ENCODE measurements around the gene HIGD1C. TPM values are rescaled to one million over a fixed set of nuclear protein-coding genes. Genes with fewer than 3 reads are reported as not detected.
"Not testable (repeated sequence)": the region's sequence is repeated elsewhere in the genome, so short reads cannot be mapped to it uniquely, and the experiment has no call there.

HIGD1C gene
- total RNA-seq, result not detected in 2 replicates
- long read RNA-seq, result 0 reads

DNA sequence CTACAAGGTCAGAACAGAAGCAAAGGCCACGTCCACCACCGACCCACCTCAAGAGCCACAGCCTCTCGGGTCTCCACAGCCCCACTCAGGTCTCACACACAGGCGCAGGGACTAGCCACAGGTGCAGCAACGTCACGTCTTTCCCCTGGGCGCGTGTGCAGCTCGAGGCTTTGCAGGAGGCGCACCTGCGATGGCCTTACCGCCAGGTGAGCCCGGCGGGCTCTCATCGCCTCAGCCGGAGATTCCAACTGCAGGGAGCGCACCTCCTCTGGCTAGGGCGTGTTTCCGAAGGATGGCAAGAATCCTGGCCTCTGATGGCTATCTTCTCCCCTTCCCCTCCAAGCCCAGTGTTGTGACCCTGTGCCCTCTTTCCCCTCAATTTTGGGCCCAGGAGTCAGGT lies at the start of gene HIGD1C:
Gene HIGD1C (plus strand): TSS at position 35 of the 400 bp plus-strand sequence. CDS start 1,455 bp downstream, outside the sequence.
- Mint-ChIP-seq H3K27me3 (ENCODE audit: unreplicated experiment) (peaks cover 3% of the 10 kb centered on the region), H3K9me3 (ENCODE audit: unreplicated experiment) (no peaks in the 10 kb centered on the region), H3K4me3 (ENCODE audit: unreplicated experiment) (no peak within 1 kb of the TSS), H3K4me1 (ENCODE audit: unreplicated experiment) (peaks cover 7% of the 10 kb centered on the region), H3K27ac (ENCODE audit: unreplicated experiment) (no peak within 1 kb of the TSS), H3K36me3 (ENCODE audit: unreplicated experiment) (no peaks in the 10 kb centered on the region)
- DNase-seq (ENCODE audit: extremely low spot score, unreplicated experiment), result no peak
- TF ChIP-seq, protein P1, sequence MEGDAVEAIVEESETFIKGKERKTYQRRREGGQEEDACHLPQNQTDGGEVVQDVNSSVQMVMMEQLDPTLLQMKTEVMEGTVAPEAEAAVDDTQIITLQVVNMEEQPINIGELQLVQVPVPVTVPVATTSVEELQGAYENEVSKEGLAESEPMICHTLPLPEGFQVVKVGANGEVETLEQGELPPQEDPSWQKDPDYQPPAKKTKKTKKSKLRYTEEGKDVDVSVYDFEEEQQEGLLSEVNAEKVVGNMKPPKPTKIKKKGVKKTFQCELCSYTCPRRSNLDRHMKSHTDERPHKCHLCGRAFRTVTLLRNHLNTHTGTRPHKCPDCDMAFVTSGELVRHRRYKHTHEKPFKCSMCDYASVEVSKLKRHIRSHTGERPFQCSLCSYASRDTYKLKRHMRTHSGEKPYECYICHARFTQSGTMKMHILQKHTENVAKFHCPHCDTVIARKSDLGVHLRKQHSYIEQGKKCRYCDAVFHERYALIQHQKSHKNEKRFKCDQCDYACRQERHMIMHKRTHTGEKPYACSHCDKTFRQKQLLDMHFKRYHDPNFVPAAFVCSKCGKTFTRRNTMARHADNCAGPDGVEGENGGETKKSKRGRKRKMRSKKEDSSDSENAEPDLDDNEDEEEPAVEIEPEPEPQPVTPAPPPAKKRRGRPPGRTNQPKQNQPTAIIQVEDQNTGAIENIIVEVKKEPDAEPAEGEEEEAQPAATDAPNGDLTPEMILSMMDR (IDR thresholded peaks at IDR 0.05), result no peak

GRCh38 chr12:50908479-50908878 lies 43.9 kb upstream of the HIGD1C start:
- not testable (repeated sequence) for H3K4me3 Mint-ChIP-seq (ENCODE audit: unreplicated experiment)

DNA sequence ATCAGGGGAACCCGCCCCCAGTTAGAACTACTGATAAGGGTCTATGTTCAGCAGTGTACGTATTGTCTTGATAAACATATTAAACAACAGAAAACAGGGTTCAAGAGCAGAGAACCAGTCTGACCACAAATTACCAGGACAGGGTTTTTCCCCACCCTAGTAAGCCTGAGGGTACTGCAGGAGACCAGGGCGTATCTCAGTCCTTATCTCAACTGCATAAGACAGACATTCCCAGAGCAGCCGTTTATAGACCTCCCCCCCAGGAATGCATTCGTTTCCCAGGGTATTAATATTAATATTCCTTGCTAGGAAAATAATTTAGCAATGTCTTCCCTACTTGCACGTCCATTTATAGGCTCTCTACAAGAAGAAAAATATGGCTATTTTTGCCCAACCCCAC lies 40.0 kb upstream of the HIGD1C start:
- not testable (repeated sequence) for H3K36me3 Mint-ChIP-seq (ENCODE audit: unreplicated experiment); H3K4me3 Mint-ChIP-seq (ENCODE audit: unreplicated experiment); H3K4me1 Mint-ChIP-seq (ENCODE audit: unreplicated experiment); H3K27ac Mint-ChIP-seq (ENCODE audit: unreplicated experiment); DNase-seq (ENCODE audit: extremely low spot score, unreplicated experiment); H3K27me3 Mint-ChIP-seq (ENCODE audit: unreplicated experiment)
- peaks cover 33% of the 10 kb centered on the region for H3K9me3 Mint-ChIP-seq (ENCODE audit: unreplicated experiment)

More at GRCh38 chr12:50908479-50908878, 43.9 kb upstream of the HIGD1C start:
- H3K27me3 Mint-ChIP-seq (ENCODE audit: unreplicated experiment); H3K27ac Mint-ChIP-seq (ENCODE audit: unreplicated experiment); H3K4me1 Mint-ChIP-seq (ENCODE audit: unreplicated experiment); DNase-seq (ENCODE audit: extremely low spot score, unreplicated experiment); H3K36me3 Mint-ChIP-seq (ENCODE audit: unreplicated experiment): not testable (repeated sequence)
- peaks cover 15% of the 10 kb centered on the region for H3K9me3 Mint-ChIP-seq (ENCODE audit: unreplicated experiment)

- Mint-ChIP-seq H3K9me3 (ENCODE audit: unreplicated experiment) (peaks cover 35% of the 10 kb centered on the region), H3K27ac (ENCODE audit: unreplicated experiment) (no peak overlapping the region), H3K36me3 (ENCODE audit: unreplicated experiment) (peaks cover 2% of the 10 kb centered on the region), H3K4me1 (ENCODE audit: unreplicated experiment) (no peaks in the 10 kb centered on the region), H3K4me3 (ENCODE audit: unreplicated experiment) (no peak overlapping the region), H3K27me3 (ENCODE audit: unreplicated experiment) (peaks cover 8% of the 10 kb centered on the region)
- no peak for DNase-seq (ENCODE audit: extremely low spot score, unreplicated experiment)
- TF ChIP-seq, protein P1 (IDR thresholded peaks at IDR 0.05), result no peak
Measured at GRCh38 chr12:50913224-50913623, 39.1 kb upstream of the HIGD1C start.

DNA sequence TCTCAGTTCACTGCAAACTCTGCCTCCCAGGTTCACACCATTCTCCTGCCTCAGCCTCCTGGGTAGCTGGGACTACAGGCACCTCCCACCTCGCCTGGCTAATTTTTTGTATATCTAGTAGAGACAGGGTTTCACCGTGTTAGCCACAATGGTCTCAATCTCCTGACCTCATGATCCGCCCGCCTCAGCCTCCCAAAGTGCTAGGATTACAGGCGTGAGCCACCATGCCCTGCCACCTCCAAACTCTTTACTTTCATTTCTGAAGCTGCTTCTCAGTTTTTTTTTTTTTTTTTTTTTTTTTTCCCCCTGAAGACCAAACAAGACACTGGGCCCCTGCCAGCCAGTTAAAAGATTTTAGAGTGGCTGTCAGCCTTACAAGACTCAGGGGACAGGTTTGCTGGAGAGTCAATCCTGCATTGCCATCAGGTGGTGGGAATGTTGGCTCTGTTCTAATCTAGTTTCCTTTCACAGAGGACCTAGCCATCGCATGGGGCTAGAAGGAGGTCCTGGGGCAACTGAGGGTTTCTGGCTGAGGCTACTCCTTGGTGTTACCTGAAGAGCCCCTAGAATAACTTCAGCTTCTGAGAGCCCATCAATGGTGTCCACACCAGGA lies 37.4 kb upstream of the HIGD1C start:
- H3K27ac Mint-ChIP-seq (ENCODE audit: unreplicated experiment), result no peak overlapping the region
- H3K9me3 Mint-ChIP-seq (ENCODE audit: unreplicated experiment), result peaks cover 37% of the 10 kb centered on the region
- peaks cover 4% of the 10 kb centered on the region for H3K27me3 Mint-ChIP-seq (ENCODE audit: unreplicated experiment)
- no peak overlapping the region for H3K4me3 Mint-ChIP-seq (ENCODE audit: unreplicated experiment)
- peaks cover 2% of the 10 kb centered on the region for H3K36me3 Mint-ChIP-seq (ENCODE audit: unreplicated experiment)
- TF ChIP-seq, protein P1 (IDR thresholded peaks at IDR 0.05), result no peak
- H3K4me1 Mint-ChIP-seq (ENCODE audit: unreplicated experiment), result no peaks in the 10 kb centered on the region
- DNase-seq (ENCODE audit: extremely low spot score, unreplicated experiment), result no peak

DNA sequence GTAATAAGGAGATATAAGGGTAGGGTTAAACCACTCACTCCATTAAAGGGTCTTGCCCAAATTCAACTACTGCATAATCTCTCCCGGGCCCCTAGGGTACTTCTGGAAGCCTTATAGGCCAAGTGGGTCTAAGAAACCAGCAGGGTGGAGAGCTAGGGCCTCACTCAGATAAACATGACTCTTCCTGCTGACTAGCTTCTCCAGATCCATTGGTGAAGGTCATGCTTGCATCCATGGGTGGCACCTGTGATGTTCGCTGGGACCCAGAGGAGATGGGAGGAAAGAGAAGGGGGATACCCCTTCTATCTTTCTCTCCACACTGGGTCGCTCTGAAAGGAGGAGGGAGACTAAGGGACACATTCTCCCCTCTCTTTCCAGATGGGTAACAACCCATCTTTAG lies 36.1 kb upstream of the HIGD1C start:
- Mint-ChIP-seq H3K4me3 (ENCODE audit: unreplicated experiment) (no peak overlapping the region), H3K9me3 (ENCODE audit: unreplicated experiment) (peaks cover 33% of the 10 kb centered on the region), H3K36me3 (ENCODE audit: unreplicated experiment) (peaks cover 2% of the 10 kb centered on the region)

More for the DNA sequence above, 36.1 kb upstream of the HIGD1C start:
- no peak overlapping the region for H3K27ac Mint-ChIP-seq (ENCODE audit: unreplicated experiment)
- no peak for DNase-seq (ENCODE audit: extremely low spot score, unreplicated experiment)
- no peaks in the 10 kb centered on the region for H3K27me3 Mint-ChIP-seq (ENCODE audit: unreplicated experiment)
- no peaks in the 10 kb centered on the region for H3K4me1 Mint-ChIP-seq (ENCODE audit: unreplicated experiment)
- TF ChIP-seq, protein P1 (IDR thresholded peaks at IDR 0.05), result no peak
